Kidney (tissue), 14 donors: ENCODE measurements around the gene SMCHD1. TPM values are rescaled to one million over a fixed set of nuclear protein-coding genes. Genes with fewer than 3 reads are reported as not detected.

Experiments used
- DNase-seq, 5 donors: peaks; one replicate each; pipeline ENCODE4 v3.0.0-alpha.2; 2013 to 2020
- FAIRE-seq: peaks from 2 replicates; lab custom pipeline; 2012; peaks lifted over from hg19 to GRCh38; lab: Jason Lieb, UNC
- H3K27ac ChIP-seq, 2 donors: one replicate each; pipeline ENCODE4 v1.7.0; 2013; ENCODE audit warnings: low read depth in 2 of 2, low read length in 2 of 2, inconsistent platforms in 1 of 2
- H3K27me3 ChIP-seq: one replicate; pipeline ENCODE4 v1.7.1; 2013; ENCODE audit warnings: low read length, inconsistent platforms; ENCODE audit not compliant: control insufficient read depth, insufficient read depth
- H3K36me3 ChIP-seq, 3 donors: one replicate each; pipeline versions ENCODE4 v1.7.0 to v1.7.1; 2013; ENCODE audit warnings: low read length in 3 of 3, control low read depth in 1 of 3, inconsistent platforms in 1 of 3; ENCODE audit not compliant: insufficient read depth in 3 of 3, control insufficient read depth in 2 of 3
- H3K4me1 ChIP-seq, 3 donors: one replicate each; pipeline versions ENCODE4 v1.7.0 to v1.7.1; 2013; ENCODE audit warnings: low read length in 3 of 3, inconsistent platforms in 1 of 3, low read depth in 1 of 3; ENCODE audit not compliant: control insufficient read depth in 2 of 3, insufficient read depth in 2 of 3
- H3K4me3 ChIP-seq, 3 donors: one replicate each; pipeline versions ENCODE4 v1.7.0 to v1.8.1; 2013; ENCODE audit warnings: low read length in 3 of 3, control low read depth in 1 of 3, inconsistent platforms in 1 of 3
- H3K9ac ChIP-seq, 3 donors: one replicate each; pipeline versions ENCODE4 v1.7.0 to v1.7.1; 2013; ENCODE audit warnings: low read length in 3 of 3, control low read depth in 1 of 3, inconsistent platforms in 1 of 3
- H3K9me3 ChIP-seq, 3 donors: one replicate each; pipeline versions ENCODE4 v1.7.0 to v1.7.1; 2013; ENCODE audit warnings: low read length in 3 of 3, control low read depth in 1 of 3, inconsistent platforms in 1 of 3; ENCODE audit not compliant: control insufficient read depth in 2 of 3, insufficient read depth in 1 of 3
- intact Hi-C: fragments of 100-400 bp; cut with DNase I; formaldehyde crosslinking; loops from one replicate; pipeline ENCODE4 v1.11.1; 2022
- polyA plus RNA-seq: library from polyadenylated mRNA; stranded (reverse); fragments of 350-450 nt; fragmentation: Illumina TruSeq; extraction: RNeasy Lipid Tissue Mini Kit (QIAGEN cat#74804); gene quantifications from one replicate; pipeline ENCODE4 v1.2.3, GENCODE V29; 2014; ENCODE audit warnings: low read depth, low replicate concordance; ENCODE audit not compliant: insufficient read depth
- total RNA-seq: library from RNA; stranded (reverse); fragmentation: NEBNext Ultra II Directional; extraction: Animal tissue kit (Norgen Biotek cat#: 25700); gene quantifications from one replicate; pipeline ENCODE4 v1.2.1, GENCODE V29; 2021
- TF ChIP-seq, protein P1 (sequence below): IDR thresholded peaks from 3 replicates; pipeline ENCODE4 v1.5.1; 2012; ENCODE audit warnings: mild to moderate bottlenecking, moderate library complexity, borderline replicate concordance; ENCODE audit not compliant: insufficient read depth; ENCODE audit errors: extremely low read depth
- donor health status: control.
- donor health status: control.
- donor health status: control.
- donor health status: control.
- donor health status: control.
- donor health status: DM: yes; HTN: yes; CAD: no.
- donor health status: Normal renal cell carcinoma (clear cell type).

Gene SMCHD1
- total and polyA plus RNA-seq, 2 donors from 2014 or later, result 5.2 to 59.0 TPM

DNA sequence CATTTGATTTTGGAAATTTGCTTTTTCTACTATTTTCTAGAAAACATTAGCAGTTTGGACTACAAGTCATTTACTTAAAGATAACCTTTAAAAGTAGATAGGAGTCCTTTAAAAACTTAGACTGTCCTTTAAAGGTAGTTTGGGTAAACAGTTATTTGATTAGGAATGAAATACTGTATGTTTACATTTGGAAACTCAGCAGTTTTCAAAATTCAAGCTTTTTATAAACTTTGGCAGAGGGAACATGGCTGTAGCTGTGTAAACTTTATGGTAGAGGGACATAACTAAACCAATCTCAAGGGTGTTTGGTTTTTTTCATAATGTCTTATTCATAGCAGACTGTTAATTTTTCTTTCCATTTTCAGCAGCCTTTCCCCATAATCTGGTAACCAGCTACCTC is 90.7 kb downstream of the SMCHD1 start:
- H3K4me3 ChIP-seq, result no peak overlapping the region
- intact Hi-C loops, result no loop called here
- FAIRE-seq (no peak), DNase-seq (no peak)
- peaks cover 7 to 16% (median 13%) of the 10 kb centered on the region in 3 donors for H3K36me3 ChIP-seq
- no peaks in the 10 kb centered on the region for H3K4me1 ChIP-seq
- TF ChIP-seq, protein P1, sequence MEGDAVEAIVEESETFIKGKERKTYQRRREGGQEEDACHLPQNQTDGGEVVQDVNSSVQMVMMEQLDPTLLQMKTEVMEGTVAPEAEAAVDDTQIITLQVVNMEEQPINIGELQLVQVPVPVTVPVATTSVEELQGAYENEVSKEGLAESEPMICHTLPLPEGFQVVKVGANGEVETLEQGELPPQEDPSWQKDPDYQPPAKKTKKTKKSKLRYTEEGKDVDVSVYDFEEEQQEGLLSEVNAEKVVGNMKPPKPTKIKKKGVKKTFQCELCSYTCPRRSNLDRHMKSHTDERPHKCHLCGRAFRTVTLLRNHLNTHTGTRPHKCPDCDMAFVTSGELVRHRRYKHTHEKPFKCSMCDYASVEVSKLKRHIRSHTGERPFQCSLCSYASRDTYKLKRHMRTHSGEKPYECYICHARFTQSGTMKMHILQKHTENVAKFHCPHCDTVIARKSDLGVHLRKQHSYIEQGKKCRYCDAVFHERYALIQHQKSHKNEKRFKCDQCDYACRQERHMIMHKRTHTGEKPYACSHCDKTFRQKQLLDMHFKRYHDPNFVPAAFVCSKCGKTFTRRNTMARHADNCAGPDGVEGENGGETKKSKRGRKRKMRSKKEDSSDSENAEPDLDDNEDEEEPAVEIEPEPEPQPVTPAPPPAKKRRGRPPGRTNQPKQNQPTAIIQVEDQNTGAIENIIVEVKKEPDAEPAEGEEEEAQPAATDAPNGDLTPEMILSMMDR, result no peak
- H3K27ac ChIP-seq, result no peak overlapping the region
- H3K9ac ChIP-seq, result no peak overlapping the region
- no peaks in the 10 kb centered on the region for H3K9me3 ChIP-seq
- H3K27me3 ChIP-seq, result no peaks in the 10 kb centered on the region

DNA sequence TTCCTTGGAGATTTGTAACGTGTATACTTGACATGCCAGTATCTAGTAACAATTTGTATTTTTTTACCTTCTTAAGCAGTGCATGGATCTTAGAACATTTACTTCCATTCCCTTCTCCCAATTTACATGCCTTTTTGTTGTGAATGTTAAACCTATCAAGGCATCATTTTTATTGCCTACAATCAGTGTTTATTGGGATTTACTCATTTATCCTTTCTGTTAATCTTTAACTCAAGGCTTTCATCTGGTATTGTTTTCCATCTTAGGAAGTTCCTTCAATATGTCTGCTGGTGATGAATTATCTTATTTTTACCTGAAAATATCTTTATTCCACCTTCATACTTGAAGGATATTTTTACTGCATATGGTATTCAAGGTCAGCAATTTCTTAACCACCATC is 102.8 kb downstream of the SMCHD1 start:
- DNase-seq, result no peak
- Histone ChIP-seq H3K9ac (no peak overlapping the region), H3K27me3 (no peaks in the 10 kb centered on the region), H3K36me3 (peaks cover 3 to 12% (median 10%) of the 10 kb centered on the region in 3 donors), H3K4me1 (no peaks in the 10 kb centered on the region), H3K4me3 (no peak overlapping the region), H3K27ac (no peak overlapping the region), H3K9me3 (no peaks in the 10 kb centered on the region)
- intact Hi-C loops, result no loop called here
- FAIRE-seq, result no peak
- TF ChIP-seq, protein P1, result no peak

DNA sequence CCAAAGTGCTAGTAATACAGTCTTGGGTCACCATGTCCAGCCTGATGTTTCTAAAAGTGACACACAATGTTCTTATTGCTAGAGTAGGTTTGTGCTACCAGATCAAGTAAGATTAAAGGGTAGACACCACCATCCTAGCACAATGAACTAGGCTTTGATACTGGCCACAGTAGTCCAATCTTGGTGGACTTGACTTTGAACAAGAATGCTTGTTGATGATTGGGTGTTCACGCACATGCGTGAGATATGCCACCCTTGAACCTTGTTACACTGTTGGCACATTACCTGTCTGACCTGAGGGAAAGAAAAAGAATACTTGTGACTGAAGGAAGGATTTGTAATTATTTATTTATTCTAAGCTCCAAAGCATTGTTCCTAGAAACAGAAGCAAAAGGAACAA is 119.1 kb downstream of the SMCHD1 start:
- no peaks in the 10 kb centered on the region for H3K27me3 ChIP-seq
- peaks cover 13 to 49% (median 20%) of the 10 kb centered on the region in 3 donors for H3K36me3 ChIP-seq
- no peak overlapping the region for H3K27ac ChIP-seq
- H3K4me1 ChIP-seq, result no peaks in the 10 kb centered on the region
- FAIRE-seq, result no peak
- intact Hi-C loops, result no loop called here
- H3K4me3 ChIP-seq, result no peak overlapping the region
- TF ChIP-seq, protein P1, result no peak
- DNase-seq, result no peak
- H3K9ac ChIP-seq, result no peak overlapping the region
- no peaks in the 10 kb centered on the region for H3K9me3 ChIP-seq

DNA sequence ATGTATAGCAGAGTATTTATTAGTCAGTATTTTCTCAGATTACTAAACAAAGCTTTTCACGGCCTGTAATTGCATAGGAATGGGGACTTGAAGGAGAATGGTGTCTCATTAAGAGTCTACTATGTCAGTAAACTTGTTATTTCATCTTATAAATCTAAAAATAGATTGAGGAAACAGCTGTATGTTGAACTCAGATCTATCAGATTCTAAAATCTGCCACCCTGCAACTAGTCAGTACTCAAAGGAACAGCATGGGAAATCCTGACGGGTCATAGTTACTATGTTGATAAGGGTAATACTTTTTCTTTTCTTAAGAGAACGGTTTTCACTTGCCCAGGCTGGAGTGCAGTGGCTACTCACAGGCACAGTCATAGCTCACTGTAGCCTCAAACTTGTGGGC is 121.1 kb downstream of the SMCHD1 start:
- no peak for DNase-seq
- TF ChIP-seq, protein P1, result no peak
- intact Hi-C loops, result no loop called here
- H3K27me3 ChIP-seq, result no peaks in the 10 kb centered on the region
- no peak overlapping the region for H3K9ac ChIP-seq
- no peak for FAIRE-seq
- H3K36me3 ChIP-seq, result peaks cover 16 to 42% (median 22%) of the 10 kb centered on the region in 3 donors
- no peaks in the 10 kb centered on the region for H3K9me3 ChIP-seq
- H3K4me3 ChIP-seq, result no peak overlapping the region
- H3K27ac ChIP-seq, result no peak overlapping the region
- H3K4me1 ChIP-seq, result no peaks in the 10 kb centered on the region
